Adrenal gland (tissue), 12 donors: ENCODE results near the gene MT1X. TPM values are rescaled to one million over a fixed set of nuclear protein-coding genes. Genes with fewer than 3 reads are reported as not detected.

Experiments
- DNase-seq, 7 donors: peaks; one replicate each; pipeline ENCODE4 v3.0.0-alpha.2; 2019 to 2020
- H3K27ac ChIP-seq, 5 donors: fragments of 200-600 bp; sonication (generic) in 4 of 5; 1 replicate in 3 of 5; 2 replicates in 2 of 5; pipeline versions ENCODE4 v1.5.1 to v1.8.0; 2016 to 2020; ENCODE audit warnings: mild to moderate bottlenecking in 1 of 5
- H3K27me3 ChIP-seq: fragments of 200-600 bp; 2 replicates; pipeline ENCODE4 v1.8.0; 2021
- H3K36me3 ChIP-seq, 2 donors: fragments of 200-600 bp; replicated peaks in 1 of 2; 1 replicate in 1 of 2; 2 replicates in 1 of 2; pipeline versions ENCODE4 v1.5.1 to v1.8.0; 2018 to 2022
- H3K4me1 ChIP-seq, 2 donors: fragments of 200-600 bp; replicated peaks in 1 of 2; 1 replicate in 1 of 2; 2 replicates in 1 of 2; pipeline versions ENCODE4 v1.5.1 to v1.8.0; 2018 to 2021
- H3K4me3 ChIP-seq, 4 donors: fragments of 200-600 bp; sonication (generic) in 3 of 4; one replicate each; pipeline ENCODE4 v1.5.1; 2016 to 2018
- H3K9me3 ChIP-seq, 3 donors: fragments of 200-600 bp; sonication (generic) in 1 of 3; replicated peaks in 1 of 3; 1 replicate in 2 of 3; 2 replicates in 1 of 3; pipeline versions ENCODE4 v1.5.1 to v1.8.0; 2016 to 2021
- POLR2A ChIP-seq, 2 donors: fragments of 450-650 bp; IDR thresholded peaks; one replicate each; pipeline ENCODE4 v1.6.1; 2017; ENCODE audit warnings: antibody characterized with exemption in 2 of 2, mild to moderate bottlenecking in 2 of 2, moderate library complexity in 1 of 2
- WGBS, 4 donors: extraction: QIAGEN DNeasy Blood & Tissue Kit in 2 of 4; methylation state at CpG; one replicate each; pipeline versions ENCODE4 v1.1.5 to v1.1.7; 2013 to 2017; 5-methylcytosine and 5-hydroxymethylcytosine counted together
- intact Hi-C, 2 donors: fragments of 100-400 bp; cut with DNase I; formaldehyde crosslinking; loops; one replicate each; pipeline versions ENCODE4 v1.14.1 to v1.15.0; 2022 to 2023
- polyA plus RNA-seq, 3 donors: library from polyadenylated mRNA; stranded (reverse); fragments of 200-250 nt in 2 of 3; fragments of 350-450 nt in 1 of 3; fragmentation: Illumina TruSeq in 1 of 3; extraction: RNeasy Lipid Tissue Mini Kit (QIAGEN cat#74804) in 1 of 3; gene quantifications; one replicate each; pipeline ENCODE4 v1.2.3, GENCODE V29; 2013 to 2014
- total RNA-seq, 9 donors: library from RNA; depleted of rRNA in 4 of 9; stranded (reverse); fragments of >200 nt in 4 of 9; fragments of 120-200 nt in 1 of 9; fragmentation: NEBNext Ultra II Directional in 1 of 9; extraction: Animal tissue kit (Norgen Biotek cat#: 25700) in 1 of 9; gene quantifications; one replicate each; pipeline versions ENCODE4 v1.1.0 to v1.2.4, GENCODE V29; 2013 to 2023
- TF ChIP-seq, protein P1 (sequence below), 6 experiments: fragments of 450-650 bp in 4 of 6; fragments of 200-600 bp in 2 of 6; sonication (generic) in 1 of 6; IDR thresholded peaks; 1 replicate in 5 of 6; 2 replicates in 1 of 6; pipeline versions ENCODE4 v1.5.1 to v1.8.0; 2016 to 2021; ENCODE audit warnings: antibody characterized with exemption in 6 of 6, mild to moderate bottlenecking in 2 of 6, moderate library complexity in 1 of 6
- donor health status: healthy with polysubstance abuse.
- donor health status: Bipolar disorder and iron deficiency.
- donor health status: DM: yes; HTN: yes; CAD: no.
- donor health status: DM: no; HTN: no; CAD: no.
- donor health status: DM: no; HTN: no; CAD: no.
- donor health status: DM: yes; HTN: yes; CAD: no.

The MT1X gene
- total and polyA plus RNA-seq, 12 donors, result 29.4 to 438 (median 99.1) TPM

DNA sequence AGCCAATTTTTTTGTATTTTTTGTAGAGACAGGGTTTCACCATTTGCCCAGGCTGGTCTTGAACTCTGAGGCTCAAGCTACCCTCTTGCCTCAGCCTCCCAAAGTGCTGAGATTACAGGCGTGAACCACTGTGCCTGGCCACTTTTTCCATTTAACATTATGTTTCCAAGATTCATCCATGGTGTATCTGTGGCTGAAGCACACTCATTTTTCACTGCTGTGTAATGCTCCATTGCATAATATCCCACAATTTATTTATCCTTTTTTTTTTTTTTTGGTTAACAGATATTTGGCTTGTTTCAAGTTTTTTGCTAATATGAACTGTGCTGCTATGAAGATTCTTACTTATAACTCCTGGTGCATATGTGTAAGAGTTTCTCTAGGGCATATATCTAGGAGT, 45.8 kb downstream of the MT1X start:
- no peak for DNase-seq
- peaks cover 7 to 22% of the 10 kb centered on the region in 2 donors for H3K4me1 ChIP-seq
- TF ChIP-seq, protein P1, sequence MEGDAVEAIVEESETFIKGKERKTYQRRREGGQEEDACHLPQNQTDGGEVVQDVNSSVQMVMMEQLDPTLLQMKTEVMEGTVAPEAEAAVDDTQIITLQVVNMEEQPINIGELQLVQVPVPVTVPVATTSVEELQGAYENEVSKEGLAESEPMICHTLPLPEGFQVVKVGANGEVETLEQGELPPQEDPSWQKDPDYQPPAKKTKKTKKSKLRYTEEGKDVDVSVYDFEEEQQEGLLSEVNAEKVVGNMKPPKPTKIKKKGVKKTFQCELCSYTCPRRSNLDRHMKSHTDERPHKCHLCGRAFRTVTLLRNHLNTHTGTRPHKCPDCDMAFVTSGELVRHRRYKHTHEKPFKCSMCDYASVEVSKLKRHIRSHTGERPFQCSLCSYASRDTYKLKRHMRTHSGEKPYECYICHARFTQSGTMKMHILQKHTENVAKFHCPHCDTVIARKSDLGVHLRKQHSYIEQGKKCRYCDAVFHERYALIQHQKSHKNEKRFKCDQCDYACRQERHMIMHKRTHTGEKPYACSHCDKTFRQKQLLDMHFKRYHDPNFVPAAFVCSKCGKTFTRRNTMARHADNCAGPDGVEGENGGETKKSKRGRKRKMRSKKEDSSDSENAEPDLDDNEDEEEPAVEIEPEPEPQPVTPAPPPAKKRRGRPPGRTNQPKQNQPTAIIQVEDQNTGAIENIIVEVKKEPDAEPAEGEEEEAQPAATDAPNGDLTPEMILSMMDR (IDR thresholded peaks at IDR 0.05), result no peak
- TF ChIP-seq POLR2A (IDR thresholded peaks at IDR 0.05), result no peak
- no peak overlapping the region for H3K27ac ChIP-seq
- no peak overlapping the region for H3K4me3 ChIP-seq
- 88 to 100% (median 94%) methylated on average over 1 of the region's 1 CpG for WGBS, 4 donors
- H3K27me3 ChIP-seq, result no peaks in the 10 kb centered on the region
- H3K9me3 ChIP-seq, result no peaks in the 10 kb centered on the region
- intact Hi-C loops, result no loop called here
- no peaks in the 10 kb centered on the region for H3K36me3 ChIP-seq

DNA sequence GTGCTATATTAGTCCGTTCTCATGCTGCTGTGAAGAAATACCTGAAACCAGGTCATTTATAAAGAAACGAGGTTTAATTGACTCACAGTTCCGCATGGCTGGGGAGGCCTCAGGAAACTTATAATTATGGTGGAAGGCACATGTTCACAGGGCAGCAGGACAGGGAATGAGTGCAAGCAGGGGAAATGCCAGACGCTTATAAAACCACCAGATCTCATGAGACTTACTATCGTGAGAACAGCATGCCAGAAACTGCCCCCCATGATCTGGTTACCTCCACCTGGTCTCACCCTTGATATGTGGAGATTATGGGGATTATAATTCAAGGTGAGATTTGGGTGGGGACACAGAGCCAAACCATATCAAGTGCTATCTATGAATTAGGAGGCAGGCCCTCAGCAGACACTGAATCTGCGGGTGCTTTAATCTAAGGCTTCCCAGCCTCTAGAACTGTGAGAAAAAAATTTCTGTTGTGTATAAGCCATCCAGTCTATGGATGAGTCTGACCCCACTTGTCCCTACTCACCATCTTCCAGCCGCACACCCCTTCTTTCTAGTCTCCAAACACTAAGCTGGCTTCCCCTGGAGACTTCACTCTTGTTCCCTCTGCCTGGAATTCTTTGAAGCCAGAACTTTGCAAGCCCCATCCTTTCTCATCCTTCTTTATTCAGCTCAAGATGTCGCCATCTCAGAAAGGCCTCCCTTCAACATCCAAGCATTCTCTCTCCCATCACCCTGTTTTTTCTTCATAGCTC, 46.9 kb downstream of the MT1X start:
- DNase-seq, result peak in 1 of 7 donors; percentile 14
- peak overlapping the region; percentile 6 to 88 (median 76) for H3K27ac ChIP-seq
- no peaks in the 10 kb centered on the region for H3K36me3 ChIP-seq
- intact Hi-C loops, result no loop called here
- 52 to 62% (median 61%) methylated on average over 8 of the region's 8 CpGs for WGBS, 4 donors
- no peak for TF ChIP-seq POLR2A (IDR thresholded peaks at IDR 0.05)
- TF ChIP-seq, protein P1 (IDR thresholded peaks at IDR 0.05), result no peak
- H3K4me3 ChIP-seq, result peak overlapping the region in 2 of 4 donors; percentile 57 to 62
- no peaks in the 10 kb centered on the region for H3K9me3 ChIP-seq
- no peaks in the 10 kb centered on the region for H3K27me3 ChIP-seq
- H3K4me1 ChIP-seq, result peaks cover 7 to 22% of the 10 kb centered on the region in 2 donors

DNA sequence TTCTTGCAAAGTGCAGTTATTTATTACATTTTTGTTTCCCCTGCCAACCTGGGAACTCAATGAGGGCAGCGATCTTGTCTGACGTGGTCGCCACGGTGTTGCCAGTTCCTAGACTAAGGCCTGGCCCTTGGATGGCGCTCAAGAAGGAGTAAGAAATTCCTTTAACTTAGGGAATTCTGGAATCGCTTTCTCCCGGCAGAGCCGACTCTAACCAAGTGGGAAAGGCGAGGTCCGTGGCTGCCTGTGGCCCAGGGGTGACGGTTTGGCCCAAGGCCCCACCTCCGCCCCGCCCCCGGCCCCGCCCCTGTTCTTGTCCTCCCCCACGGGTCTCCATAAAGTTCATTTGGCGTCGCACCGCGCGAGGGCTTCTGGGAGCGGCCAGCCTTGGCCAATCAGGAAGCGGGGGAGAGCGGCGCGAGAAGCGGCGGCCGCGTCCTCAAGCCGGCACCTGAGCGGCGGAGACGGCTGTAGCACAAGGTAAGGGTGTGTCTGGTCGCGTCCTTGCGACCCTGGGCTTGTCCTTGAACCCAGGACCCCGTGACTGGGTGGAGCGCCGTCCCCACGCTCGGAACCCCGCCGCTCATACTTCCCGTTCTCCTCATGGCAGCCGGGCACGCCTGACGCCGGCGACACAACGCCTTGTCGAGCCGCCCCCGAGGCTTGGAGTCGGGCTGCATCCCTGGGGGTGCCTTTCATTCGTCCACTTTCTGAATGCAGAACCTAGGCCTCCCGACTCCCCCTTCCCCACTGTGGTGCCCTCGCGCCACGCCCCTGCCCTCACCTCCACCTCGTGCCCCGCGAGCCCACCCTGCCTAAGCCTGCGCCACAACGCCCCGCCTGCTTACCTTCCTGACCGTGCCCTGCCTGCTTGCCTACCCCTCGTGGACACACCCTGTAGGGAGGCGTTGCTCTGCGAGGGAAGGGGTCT, 47.7 kb downstream of the MT1X start, which contains the start of gene NUP93:
TSS of gene NUP93 (plus strand) at position 395 of the 928 bp plus-strand sequence. CDS start 18,119 bp downstream, outside the sequence.
- intact Hi-C loops, result no loop called here
- no peaks in the 10 kb centered on the region for H3K9me3 ChIP-seq
- H3K27me3 ChIP-seq, result no peaks in the 10 kb centered on the region
- no peaks in the 10 kb centered on the region for H3K36me3 ChIP-seq
- H3K4me3 ChIP-seq, result peak within 1 kb of the TSS; percentile 56 to 75 (median 60)
- H3K27ac ChIP-seq, result peak within 1 kb of the TSS; percentile 6 to 88 (median 76)
- TF ChIP-seq, protein P1 (IDR thresholded peaks at IDR 0.05), result no peak
- TF ChIP-seq POLR2A (IDR thresholded peaks at IDR 0.05), result peak; percentile 32 to 74
- peaks cover 7 to 22% of the 10 kb centered on the region in 2 donors for H3K4me1 ChIP-seq
- WGBS, 4 donors, result 0% methylated on average over 9 to 70 of the region's 70 CpGs
- peak; percentile 91 to 96 (median 93) for DNase-seq

DNA sequence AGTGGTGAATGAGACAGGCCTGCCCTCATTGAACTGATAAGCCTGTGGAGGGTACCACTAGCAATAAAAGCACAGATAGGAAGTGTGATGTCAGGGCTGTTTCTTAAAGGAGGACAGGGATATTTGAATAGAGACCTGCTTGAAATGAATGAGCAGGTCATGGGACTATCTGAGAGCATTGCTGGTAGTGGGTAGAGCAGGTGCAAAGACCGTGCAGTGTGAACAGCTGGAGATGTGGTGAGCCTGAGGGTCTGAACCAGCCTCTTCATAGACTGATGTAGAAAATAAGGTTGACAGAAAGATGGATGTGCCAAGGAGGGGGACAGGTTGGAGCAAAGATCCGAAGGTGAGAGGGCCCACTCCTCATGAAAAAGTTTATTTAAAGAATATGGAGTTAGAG, 50.1 kb downstream of the MT1X start:
- intact Hi-C loops, result no loop called here
- no peak for DNase-seq
- 76 to 94% (median 85%) methylated on average over 2 of the region's 2 CpGs for WGBS, 4 donors

More for the DNA sequence above, 50.1 kb downstream of the MT1X start:
- Histone ChIP-seq H3K4me3 (no peak overlapping the region), H3K27ac (no peak overlapping the region), H3K27me3 (no peaks in the 10 kb centered on the region), H3K9me3 (no peaks in the 10 kb centered on the region), H3K4me1 (peaks cover 7 to 22% of the 10 kb centered on the region in 2 donors), H3K36me3 (no peaks in the 10 kb centered on the region)
- TF ChIP-seq POLR2A (IDR thresholded peaks at IDR 0.05), result no peak
- TF ChIP-seq, protein P1 (IDR thresholded peaks at IDR 0.05), result no peak
